ENCODE results near the gene CARNS1.
A peak's percentile ranks its signal among the peaks of the same experiment; 100 is the strongest.

Gene CARNS1

GRCh38 chr11:67441098-67441563 lies 25.7 kb downstream of the CARNS1 start:
- DNase-seq (ENCODE audit: low read depth) = no peak

- DNase-seq (ENCODE audit: low read depth) = no peak
These were observed 26.4 kb downstream of the CARNS1 start for GRCh38 chr11:67441731-67442351.

GRCh38 chr11:67442504-67443404 lies 27.3 kb downstream of the CARNS1 start:
- no peak for DNase-seq (ENCODE audit: low read depth)

GRCh38 chr11:67445515-67445914 lies 30.0 kb downstream of the CARNS1 start:
- DNase-seq (ENCODE audit: low read depth) = no peak

- no peak for DNase-seq (ENCODE audit: low read depth)
These were observed 32.7 kb downstream of the CARNS1 start for GRCh38 chr11:67448220-67448609.

DNA sequence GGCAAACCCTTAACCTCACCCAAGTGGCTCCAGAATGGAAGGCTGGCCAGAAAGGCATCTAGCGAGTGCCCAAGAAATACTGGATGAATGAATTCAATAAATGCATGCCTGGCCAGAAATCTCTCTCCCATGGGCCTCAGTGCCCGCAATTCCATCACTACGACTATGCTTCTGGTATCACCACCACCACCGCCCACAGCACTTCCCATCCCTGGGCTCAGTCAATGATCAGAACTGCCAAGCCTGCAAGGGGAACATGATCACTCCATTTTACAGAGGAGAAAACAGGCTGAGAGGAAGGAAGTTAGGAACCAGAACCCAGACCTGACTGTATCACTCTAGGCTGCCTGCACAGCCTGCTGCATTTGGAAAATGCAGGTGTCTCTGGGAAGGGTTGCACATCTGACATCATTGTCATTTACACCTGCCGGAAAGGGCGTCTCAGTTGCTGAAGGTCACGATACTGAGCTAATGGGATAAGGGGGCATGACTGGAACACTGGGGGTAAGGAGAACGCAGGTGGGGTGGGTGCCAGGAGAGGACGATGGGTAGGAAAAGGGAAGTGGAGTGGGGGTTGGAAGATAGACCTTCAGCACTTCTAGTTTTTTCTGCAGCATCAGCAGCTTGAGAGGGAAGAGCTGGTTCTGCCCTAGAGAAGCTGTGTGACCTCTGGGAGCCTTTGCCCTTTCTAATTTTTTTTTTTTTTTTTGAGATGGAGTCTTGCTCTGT lies 33.8 kb downstream of the CARNS1 start:
- DNase-seq (ENCODE audit: low read depth) = no peak

GRCh38 chr11:67450796-67451657 lies 35.5 kb downstream of the CARNS1 start:
- no peak for DNase-seq (ENCODE audit: low read depth)

- no peak for DNase-seq (ENCODE audit: low read depth)
These were observed 36.1 kb downstream of the CARNS1 start for GRCh38 chr11:67451658-67451976.

DNA sequence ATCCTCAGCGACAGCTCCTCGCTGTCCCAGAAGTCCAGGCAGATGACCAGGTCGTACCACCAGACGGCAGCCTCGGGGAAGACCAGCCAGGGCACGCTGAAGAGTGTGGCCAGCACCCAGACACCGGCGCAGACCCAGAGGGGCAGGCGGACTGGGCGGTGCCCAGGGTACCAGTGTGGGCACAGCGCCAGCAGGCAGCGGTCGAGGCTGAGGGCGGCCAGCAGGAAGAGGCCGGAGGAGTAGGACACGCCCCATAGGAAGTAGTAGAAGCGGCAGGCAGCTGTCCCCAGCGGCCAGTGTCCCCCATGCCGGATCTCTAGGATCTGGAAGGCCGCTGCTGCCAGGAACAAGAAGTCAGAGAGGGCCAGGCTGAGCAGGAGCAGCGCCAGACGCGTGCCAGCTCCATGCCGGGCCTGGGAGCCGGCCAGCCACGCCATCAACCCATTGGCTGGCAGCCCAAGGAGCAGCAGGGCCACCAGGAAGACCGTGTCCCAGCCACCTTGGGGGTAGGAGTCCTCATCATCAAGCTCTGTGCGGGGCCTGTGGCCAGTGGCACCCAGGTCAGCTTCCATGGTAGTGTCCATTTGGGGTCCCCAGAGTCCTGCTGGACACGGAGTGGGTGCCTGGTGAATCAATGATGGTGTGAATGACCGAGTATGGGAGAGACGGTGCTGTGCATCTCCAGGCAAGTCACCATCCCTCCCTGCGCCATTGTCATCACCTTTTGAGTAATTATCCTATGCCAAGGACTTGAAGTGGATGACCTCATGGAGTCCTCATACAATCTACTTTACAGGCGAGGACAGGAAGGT lies 36.9 kb downstream of the CARNS1 start, which contains the start of gene GPR152:
Gene GPR152, minus strand, starts transcription at position 589 of the 812 bp plus-strand sequence. Its CDS starts 5 bp downstream, at position 584.
- DNase-seq (ENCODE audit: low read depth) = no peak

DNA sequence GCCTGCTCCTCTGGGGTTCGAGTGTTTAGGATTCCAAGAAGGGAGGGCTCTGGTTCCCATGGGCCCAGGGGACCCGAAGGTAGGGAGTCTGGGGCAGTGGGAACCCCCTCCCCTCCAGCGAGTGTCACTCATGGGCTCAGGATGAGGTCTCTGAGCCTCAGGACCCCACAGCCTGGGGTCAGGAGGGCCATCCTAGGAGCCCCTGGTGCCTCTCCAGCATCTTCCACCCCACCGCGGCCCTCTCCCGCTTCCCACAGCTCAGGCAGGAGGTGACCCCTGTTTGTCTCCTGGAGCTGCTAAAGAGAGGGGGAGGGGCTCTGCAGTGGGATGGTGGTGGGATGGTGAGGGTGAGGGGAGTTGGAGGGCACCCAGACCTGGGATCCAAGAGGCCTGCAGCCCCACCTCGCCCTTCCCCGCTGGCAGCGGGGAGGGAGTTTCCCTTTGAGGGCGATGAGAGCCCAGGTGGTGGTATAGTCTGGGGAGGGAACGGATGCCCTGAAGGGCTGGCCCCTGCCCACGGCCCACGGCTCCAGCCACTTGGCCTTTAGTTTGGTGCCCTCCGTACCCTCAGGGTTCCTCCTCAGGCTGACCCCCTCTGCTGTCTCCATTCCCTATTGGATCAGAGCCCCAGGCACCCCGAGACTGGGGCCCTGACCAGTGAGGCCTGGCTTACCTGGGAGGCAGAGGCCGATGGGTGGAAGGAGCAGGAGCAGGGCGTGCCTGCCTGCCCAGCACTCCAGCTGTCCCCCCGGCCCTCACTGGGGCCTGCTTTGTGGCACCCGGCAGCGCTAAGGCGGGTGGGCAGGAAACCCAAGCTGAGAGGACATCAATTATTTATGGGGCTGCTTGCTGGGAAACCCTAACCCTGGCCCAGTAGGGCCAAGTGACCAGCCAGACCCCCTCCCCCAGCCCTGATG lies 38.6 kb downstream of the CARNS1 start:
- no peak for DNase-seq (ENCODE audit: low read depth)

GRCh38 chr11:67455054-67455453 lies 39.6 kb downstream of the CARNS1 start, which contains the start of gene CABP4:
TSS of gene CABP4 (plus strand) at chr11:67455354. CDS start at chr11:67455424, 70 bp downstream.
- DNase-seq (ENCODE audit: low read depth) = no peak

DNA sequence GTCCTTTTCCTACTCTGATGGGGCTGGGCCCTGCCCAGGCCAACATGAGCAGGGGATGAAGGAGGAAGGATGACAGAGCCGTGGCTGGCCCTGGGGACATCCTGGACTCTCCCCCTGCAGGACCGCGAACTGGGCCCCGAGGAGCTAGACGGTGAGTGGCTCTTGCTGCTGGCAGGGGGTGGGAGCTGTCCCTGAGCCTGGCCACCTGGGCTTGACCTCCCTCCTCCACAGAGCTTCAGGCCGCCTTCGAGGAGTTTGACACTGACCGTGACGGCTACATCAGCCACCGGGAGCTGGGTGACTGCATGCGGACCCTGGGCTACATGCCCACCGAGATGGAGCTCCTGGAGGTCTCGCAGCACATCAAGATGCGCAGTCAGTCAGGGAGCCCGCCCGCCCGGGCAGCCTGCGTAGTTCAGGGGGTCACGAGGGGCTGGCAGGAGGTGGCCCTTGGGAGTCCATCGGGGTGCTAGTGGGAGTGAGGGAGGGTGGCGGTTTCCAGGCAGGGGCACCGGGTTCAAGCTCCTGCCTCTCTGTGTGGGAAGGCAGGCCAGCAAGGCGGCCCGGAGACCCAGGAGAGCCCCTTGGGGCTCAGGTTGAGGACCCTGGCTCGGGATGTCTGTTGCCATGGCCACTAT lies 40.7 kb downstream of the CARNS1 start:
- no peak for DNase-seq (ENCODE audit: low read depth)

GRCh38 chr11:67457453-67457852 lies 42.0 kb downstream of the CARNS1 start:
- DNase-seq (ENCODE audit: low read depth) = no peak

- DNase-seq (ENCODE audit: low read depth) = no peak
These were observed 42.8 kb downstream of the CARNS1 start for GRCh38 chr11:67458266-67458665.

DNA sequence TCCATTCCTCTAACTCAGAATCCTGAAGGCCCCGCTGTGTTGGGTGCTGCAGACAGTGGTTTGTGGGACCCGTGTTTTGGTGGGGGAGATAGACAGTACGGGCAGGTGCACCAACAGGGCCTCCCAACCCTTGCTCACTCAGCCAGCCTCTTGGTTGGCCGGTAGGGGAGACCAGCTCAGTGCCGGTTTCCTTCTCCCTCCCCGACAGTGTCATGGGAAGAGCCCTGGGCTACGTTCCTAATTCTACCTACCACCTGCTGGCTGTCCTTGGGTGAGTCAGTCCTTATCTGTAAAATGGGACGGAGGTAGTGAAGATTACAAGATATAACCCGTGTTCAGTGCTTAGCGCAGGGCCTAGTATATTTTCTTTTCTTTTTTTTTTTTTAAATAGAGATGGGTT lies 47.7 kb downstream of the CARNS1 start:
- no peak for DNase-seq (ENCODE audit: low read depth)

DNA sequence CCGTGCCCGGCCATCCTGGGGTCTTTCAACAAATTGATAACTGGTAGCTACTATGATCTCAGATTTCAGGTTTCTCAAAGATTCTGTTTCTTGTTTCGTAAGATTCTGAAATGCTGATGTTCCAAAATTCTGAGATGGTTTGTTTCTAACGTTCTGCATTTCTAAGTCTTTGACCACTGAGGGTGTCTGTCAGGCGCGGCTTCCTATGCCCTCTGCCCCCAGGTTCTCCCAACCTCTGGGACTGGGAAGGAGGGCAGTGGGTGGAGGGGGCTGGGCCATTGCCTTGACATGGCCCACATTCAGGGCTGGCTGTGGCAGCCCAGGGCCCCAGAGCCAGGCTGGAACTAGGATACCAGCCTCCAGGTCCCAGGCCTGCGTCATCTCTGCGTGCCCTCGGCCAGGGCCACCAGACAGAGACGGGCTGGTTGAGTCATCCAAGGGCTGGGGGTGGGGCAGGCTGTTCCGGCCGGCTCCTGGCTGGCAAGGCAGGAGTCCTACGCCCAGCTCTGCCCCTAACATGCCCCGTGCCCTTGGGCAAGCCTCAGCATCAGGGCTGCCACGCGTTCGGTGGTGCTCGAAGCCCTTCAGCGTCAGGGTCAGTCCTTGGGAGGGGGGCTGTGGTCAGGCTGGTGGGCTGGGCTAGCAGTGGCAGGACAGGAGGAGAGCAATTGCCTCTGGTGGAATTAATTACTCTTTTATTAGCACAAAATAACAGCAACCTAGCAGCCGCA lies 48.4 kb downstream of the CARNS1 start:
- no peak for DNase-seq (ENCODE audit: low read depth)

DNA sequence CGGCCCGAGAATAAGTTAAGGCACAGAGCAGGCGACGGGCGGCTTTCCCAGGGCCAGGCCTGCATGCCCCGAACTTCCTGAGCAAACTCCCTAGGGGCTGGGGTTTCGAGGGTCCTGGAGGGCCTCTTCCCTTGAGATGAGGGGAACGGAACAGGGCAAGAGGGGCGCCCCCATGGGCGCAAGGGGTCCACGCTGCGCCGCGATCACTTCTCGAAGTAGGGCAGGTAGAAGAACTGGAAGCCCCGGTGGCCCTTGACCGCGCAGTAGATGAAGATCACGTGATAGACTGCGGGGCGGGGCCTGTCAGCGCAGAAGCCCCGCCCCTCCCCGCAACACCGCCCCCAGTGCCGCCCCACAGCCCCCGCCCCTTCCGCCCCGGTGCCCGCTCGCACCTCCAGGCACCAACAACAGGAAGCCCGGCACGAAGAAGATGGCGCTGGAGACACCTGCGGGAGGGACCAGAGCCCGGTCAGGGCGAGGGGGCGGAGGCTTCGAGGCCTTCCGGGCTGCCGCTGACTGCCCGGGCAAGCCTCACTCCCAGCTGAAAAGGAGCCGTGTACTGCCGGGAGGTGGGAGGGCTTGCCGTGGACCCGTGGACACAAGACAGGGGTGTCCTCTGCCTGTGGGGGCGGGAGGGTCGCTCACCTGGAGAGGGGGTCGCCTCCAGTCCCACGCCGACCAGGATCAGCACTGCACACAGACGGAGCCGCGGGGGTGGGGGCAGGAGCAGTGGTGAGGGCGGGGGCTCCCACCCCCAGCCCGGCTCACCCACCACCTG lies 49.1 kb downstream of the CARNS1 start:
- DNase-seq (ENCODE audit: low read depth) = peak; percentile 66

GRCh38 chr11:67465189-67465510 lies 49.7 kb downstream of the CARNS1 start:
- no peak for DNase-seq (ENCODE audit: low read depth)

Measured in iris pigment epithelial cell (primary cell).